IPS-15b (cell line): ENCODE data around the gene N4BP2.
"Not testable (repeated sequence)": the region's sequence is repeated elsewhere in the genome, so short reads cannot be mapped to it uniquely, and the experiment has no call there.

Experiments used
- H3K27me3 ChIP-seq: one replicate; pipeline ENCODE4 v1.6.1; 2013; ENCODE audit warnings: low read length; ENCODE audit not compliant: control insufficient read depth, insufficient read depth
- H3K36me3 ChIP-seq: one replicate; pipeline ENCODE4 v1.6.1; 2013; ENCODE audit warnings: low read length; ENCODE audit not compliant: control insufficient read depth, insufficient read depth
- H3K4me1 ChIP-seq: one replicate; pipeline ENCODE4 v1.6.1; 2013; ENCODE audit warnings: mild to moderate bottlenecking, low read length; ENCODE audit not compliant: control insufficient read depth, insufficient read depth
- H3K4me3 ChIP-seq: one replicate; pipeline ENCODE4 v1.5.1; 2013; ENCODE audit warnings: low read depth, low read length
- H3K9ac ChIP-seq: one replicate; pipeline ENCODE4 v1.6.1; 2013; ENCODE audit warnings: low read depth, mild to moderate bottlenecking, low read length
- H3K9me3 ChIP-seq: one replicate; pipeline ENCODE4 v1.6.1; 2013; ENCODE audit warnings: mild to moderate bottlenecking, low read length; ENCODE audit not compliant: control insufficient read depth, insufficient read depth

N4BP2 gene

DNA sequence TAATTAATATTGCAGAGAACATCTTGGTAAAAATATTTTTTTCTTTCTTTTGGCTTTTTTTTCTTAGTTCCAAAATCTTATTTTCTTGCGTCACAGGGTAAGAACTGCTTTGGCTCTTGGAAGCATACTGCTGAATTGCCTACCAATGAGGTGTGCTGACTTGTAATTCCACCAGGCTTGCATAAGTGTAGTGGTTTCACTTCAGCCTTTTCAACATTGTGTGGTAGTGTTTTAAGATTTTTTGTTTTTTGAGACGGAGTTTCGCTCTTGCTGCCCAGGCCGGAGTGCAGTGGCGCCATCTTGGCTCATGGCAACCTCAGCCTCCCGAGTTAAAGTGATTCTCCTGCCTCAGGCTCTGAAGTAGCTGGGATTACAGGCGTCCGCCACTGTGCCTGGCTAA is 42.4 kb downstream of the N4BP2 start:
- Histone ChIP-seq H3K9ac (no peak overlapping the region), H3K4me1 (no peaks in the 10 kb centered on the region), H3K36me3 (peaks cover 4% of the 10 kb centered on the region), H3K27me3 (no peaks in the 10 kb centered on the region), H3K9me3 (no peaks in the 10 kb centered on the region), H3K4me3 (no peak overlapping the region)

DNA sequence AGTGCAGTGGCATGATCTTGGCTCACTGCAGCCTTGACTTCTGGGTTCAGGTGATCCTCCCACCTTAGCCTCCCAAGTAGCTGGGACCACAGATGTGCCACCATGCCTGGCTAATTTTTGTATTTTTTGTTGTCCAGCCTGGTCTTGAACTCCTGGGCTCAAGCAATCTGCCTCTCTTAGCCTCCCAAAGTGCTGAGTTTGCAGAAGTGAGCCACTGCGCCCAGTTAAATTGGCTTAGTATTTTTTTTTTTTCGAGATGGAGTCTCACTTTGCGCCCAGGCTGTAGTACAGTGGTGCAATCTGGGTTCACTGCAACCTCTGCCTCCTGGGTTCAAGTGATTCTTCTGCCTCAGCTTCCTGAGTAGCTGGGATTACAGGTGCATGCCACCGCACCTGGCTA is 50.5 kb downstream of the N4BP2 start:
- not testable (repeated sequence) for H3K27me3 ChIP-seq, H3K36me3 ChIP-seq, H3K4me3 ChIP-seq, H3K4me1 ChIP-seq, H3K9me3 ChIP-seq, H3K9ac ChIP-seq

DNA sequence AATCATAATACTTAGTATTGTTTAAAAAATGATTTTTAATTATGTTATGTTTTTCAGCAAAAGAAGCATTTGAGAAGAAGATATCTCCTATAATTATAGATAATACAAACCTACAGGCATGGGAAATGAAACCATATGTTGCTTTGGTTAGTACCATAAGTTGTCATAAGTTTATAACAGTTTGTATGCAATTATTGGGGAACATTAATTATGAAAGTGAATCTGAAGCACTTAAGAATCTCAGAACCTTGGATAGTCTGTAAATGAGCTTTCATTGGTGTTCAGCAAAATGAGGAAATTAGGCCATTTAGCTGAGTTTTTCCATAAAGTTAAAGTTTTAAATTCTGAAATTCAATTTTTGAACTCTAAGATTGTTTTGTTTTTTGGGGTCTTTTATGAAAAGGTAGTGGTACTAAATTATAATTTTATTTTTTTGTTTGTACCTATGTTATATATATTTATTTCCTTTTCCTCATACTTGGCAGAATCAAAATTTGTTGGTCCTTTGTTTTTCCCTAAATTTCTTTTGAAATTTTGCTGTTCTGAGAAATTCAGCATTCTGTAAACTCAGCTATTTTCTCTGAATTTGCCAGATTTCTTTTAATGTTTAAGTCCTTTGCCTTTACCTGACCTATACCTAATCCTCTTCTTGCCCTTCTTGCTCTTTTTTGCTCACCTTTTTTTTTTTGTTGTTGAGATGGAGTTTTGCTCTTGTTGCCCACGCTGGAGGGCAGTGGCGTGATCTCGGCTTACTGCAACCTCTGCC is 55.6 kb downstream of the N4BP2 start:
- H3K9ac ChIP-seq, result no peak overlapping the region
- no peaks in the 10 kb centered on the region for H3K36me3 ChIP-seq
- no peaks in the 10 kb centered on the region for H3K9me3 ChIP-seq
- H3K27me3 ChIP-seq, result no peaks in the 10 kb centered on the region
- no peak overlapping the region for H3K4me3 ChIP-seq
- H3K4me1 ChIP-seq, result no peaks in the 10 kb centered on the region

DNA sequence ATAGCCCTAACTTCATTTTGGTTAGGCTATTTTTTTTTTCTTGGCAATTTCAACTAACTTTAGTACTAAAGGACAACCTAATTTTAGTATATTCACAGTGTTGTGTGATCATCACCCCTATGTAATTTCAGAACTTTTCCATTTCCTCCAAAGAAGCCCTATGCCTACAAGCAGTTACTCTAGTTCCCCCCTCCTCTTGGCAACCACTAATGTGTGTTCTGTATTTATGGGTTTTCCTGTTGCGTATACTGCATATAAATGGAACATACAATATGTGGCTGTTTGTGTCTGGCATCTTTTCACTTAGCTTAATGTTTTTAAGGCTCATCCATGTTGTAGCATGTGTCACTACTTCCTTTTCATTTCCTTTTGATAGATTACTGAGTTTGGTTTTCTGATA is 57.6 kb downstream of the N4BP2 start:
- Histone ChIP-seq H3K4me3 (no peak overlapping the region), H3K4me1 (peaks cover 6% of the 10 kb centered on the region), H3K36me3 (no peaks in the 10 kb centered on the region), H3K27me3 (no peaks in the 10 kb centered on the region), H3K9ac (no peak overlapping the region), H3K9me3 (no peaks in the 10 kb centered on the region)

DNA sequence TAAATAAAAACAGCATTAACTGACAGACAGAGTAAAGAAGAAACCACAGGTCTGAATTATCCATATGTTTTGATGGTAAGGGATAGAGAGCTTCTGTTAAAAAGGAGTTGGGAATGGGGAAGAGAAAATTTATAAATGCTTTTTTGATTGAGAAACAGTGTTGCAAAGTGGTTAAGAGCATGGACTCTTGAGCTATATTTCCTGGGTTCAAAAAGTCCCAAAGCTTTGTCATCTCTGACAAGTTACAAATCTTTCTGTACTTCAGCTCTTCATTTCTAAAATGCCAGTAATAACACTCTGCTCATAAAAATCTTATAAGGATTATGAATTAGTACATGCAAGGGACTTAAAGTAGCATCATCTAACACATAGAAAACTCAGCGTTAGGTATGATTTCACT is 62.2 kb downstream of the N4BP2 start:
- no peak overlapping the region for H3K4me3 ChIP-seq
- H3K4me1 ChIP-seq, result peaks cover 16% of the 10 kb centered on the region
- no peaks in the 10 kb centered on the region for H3K36me3 ChIP-seq
- no peaks in the 10 kb centered on the region for H3K9me3 ChIP-seq
- no peaks in the 10 kb centered on the region for H3K27me3 ChIP-seq
- H3K9ac ChIP-seq, result no peak overlapping the region

DNA sequence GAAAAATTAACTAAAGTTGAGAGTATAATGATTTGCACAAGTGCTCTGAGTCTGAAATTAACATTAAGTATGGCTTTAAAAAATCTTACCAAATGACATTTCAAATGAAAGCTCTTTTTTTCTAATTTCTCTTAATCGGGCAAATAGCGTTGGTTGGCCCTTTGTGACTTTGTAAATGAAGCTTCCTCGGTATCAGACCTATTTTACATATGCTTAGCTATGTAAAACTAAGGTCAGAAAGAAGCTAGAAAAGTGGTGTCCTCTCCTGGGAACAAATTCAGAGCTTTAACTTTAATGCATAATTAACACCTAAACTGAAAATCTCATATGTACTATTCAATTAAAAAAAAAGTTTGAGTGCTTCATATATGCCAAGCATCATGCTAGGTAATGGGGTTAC is 62.7 kb downstream of the N4BP2 start:
- Histone ChIP-seq H3K4me3 (no peak overlapping the region), H3K9ac (no peak overlapping the region)

DNA sequence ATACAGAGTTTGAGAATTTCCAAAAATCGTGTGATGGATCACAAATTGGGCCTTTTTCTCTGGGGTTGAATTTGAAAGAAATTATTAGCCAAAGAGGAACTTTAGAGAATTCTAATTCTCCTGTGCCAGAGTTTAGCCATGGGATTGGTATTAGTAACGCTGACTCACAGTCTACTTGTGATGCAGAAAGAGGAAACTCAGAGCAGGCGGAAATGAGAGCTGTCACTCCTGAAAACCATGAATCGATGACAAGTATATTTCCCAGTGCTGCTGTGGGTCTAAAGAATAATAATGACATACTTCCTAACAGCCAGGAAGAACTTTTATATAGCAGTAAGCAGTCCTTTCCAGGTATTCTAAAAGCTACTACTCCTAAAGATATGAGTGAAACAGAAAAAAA is 64.9 kb downstream of the N4BP2 start:
- H3K9ac ChIP-seq, result no peak overlapping the region

More for the DNA sequence above, 62.7 kb downstream of the N4BP2 start:
- Histone ChIP-seq H3K4me1 (peaks cover 16% of the 10 kb centered on the region), H3K9me3 (no peaks in the 10 kb centered on the region), H3K36me3 (peaks cover 4% of the 10 kb centered on the region), H3K27me3 (no peaks in the 10 kb centered on the region)

DNA sequence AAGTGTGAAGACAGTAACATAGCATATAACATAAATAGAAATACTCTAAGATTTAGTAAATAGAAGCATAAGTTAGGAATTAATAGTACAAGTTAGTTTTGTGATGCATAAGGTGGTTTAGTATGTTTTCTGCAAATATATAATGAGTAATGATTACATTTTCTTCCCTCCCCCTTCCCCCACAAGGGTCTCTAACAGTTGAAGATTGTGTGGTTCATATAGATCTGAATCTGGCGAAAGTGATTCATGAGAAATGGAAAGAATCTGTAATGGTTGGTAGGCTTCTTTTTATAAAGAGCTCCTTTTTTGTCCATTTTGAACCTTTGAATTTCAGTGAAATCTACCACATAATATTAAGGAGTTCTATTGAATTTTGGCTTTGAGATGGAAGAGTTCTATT is 66.3 kb downstream of the N4BP2 start:
- Histone ChIP-seq H3K4me3 (no peak overlapping the region), H3K4me1 (peaks cover 16% of the 10 kb centered on the region), H3K9me3 (no peaks in the 10 kb centered on the region), H3K9ac (no peak overlapping the region), H3K27me3 (no peaks in the 10 kb centered on the region), H3K36me3 (peaks cover 11% of the 10 kb centered on the region)

More for the DNA sequence above, 64.9 kb downstream of the N4BP2 start:
- no peaks in the 10 kb centered on the region for H3K9me3 ChIP-seq
- H3K27me3 ChIP-seq, result no peaks in the 10 kb centered on the region
- H3K4me3 ChIP-seq, result no peak overlapping the region
- peaks cover 16% of the 10 kb centered on the region for H3K4me1 ChIP-seq
- peaks cover 11% of the 10 kb centered on the region for H3K36me3 ChIP-seq

DNA sequence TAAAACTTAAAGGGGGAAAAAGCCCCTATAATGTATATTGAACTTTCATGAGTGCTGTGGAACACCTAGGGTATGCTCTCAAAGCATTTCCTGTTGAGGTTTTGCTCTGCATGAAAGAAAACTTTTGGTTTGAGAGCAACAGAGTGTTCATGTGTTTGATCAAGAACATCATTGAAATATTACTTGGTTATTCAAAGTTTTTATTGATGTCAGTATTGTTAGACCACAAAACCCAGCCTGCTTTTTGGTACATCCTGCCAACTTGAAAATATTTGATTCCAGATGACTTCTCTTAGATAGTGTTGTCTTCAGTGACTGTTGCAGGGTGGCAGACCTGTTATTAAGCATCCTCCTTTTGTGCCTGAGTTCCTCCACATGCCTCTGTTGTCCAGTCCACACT is 68.0 kb downstream of the N4BP2 start:
- Histone ChIP-seq H3K36me3 (peaks cover 11% of the 10 kb centered on the region), H3K9ac (no peak overlapping the region), H3K4me1 (peaks cover 7% of the 10 kb centered on the region), H3K27me3 (no peaks in the 10 kb centered on the region), H3K4me3 (no peak overlapping the region), H3K9me3 (no peaks in the 10 kb centered on the region)

DNA sequence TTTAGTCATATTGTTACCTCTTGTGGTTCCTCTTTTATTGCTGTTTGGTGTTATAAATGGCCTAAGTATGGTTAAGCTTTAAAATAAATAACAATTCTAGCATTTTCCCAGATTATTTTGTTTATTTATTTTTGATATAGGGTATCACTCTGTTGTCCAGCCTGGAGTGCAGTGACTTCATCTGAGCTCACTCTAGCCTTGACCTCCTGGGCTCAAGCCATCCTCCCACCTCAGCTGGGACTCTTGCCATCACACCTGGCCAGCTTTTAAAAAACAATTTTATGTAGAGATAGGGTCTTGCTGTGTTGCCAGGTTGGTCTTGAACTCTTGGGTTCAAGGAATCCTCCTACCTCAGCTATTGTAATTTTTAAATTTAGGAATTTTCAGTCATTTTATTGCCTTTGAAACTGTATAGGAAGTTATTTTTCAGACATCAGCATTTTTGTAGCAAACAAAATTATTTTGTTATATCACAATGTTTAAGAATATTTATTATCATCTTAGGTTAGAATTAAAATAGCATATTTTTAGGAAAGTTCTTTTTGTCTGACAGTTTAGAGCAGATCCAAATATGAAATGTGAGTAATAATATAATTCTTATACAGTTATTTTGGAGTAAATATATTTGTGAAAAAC is 73.9 kb downstream of the N4BP2 start:
- H3K9me3 ChIP-seq, result no peaks in the 10 kb centered on the region
- H3K9ac ChIP-seq, result no peak overlapping the region
- H3K36me3 ChIP-seq, result no peaks in the 10 kb centered on the region
- no peaks in the 10 kb centered on the region for H3K27me3 ChIP-seq
- no peak overlapping the region for H3K4me3 ChIP-seq
- no peaks in the 10 kb centered on the region for H3K4me1 ChIP-seq

DNA sequence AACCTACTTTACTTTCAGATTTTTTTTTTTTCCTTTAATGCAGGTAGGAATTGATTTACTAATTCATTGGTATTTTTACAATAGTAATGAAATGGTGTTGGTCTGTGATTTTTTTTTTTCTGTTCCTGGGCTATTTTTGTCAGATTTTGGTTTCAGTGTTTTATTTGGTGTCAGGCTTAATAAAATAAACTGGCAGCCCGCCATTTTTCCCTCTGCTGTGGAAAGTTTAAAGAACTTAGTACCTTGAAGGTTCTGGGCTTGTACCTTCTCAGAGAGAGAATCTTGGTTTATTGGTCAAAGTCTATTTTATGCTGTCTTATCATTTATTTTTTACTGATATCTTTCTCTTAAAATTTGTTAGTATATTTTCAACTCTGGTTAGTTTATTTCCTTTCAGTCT is 76.2 kb downstream of the N4BP2 start:
- Histone ChIP-seq H3K27me3 (no peaks in the 10 kb centered on the region), H3K4me1 (no peaks in the 10 kb centered on the region), H3K4me3 (no peak overlapping the region), H3K9me3 (no peaks in the 10 kb centered on the region), H3K9ac (no peak overlapping the region), H3K36me3 (peaks cover 3% of the 10 kb centered on the region)

DNA sequence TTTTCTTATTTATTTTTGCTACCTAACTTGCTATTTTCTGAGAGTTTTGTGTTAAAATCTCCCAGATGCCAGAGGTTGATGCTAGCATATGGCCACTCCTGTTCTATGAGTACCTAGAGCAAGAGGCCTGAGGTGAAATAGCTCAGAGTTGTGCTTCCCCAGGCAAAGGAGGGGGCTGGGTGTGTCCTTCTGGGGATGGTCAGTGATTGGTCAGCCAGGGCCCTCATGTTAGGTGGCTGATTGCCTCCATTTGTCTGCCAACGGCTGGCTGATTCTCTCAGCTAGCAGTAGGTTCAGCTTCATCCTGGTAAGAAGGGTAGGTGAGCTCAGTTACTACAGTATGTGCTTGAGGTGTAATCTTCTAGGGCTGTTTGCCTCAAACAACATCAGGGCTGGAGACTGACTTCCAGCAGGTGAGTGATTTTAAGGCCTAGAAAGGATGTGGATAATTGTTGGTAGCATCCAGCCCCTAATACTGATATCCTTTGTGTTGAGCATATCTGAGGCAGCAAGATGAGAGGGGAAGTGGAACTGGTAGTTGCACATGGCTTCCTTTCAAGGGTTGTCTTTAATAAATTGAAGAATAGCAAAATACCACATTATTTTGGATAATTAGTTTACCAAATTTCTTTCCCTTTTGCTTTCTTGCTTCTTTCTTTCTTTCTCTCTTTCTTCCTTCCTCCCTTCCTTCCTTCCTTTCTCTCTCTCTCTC is 77.7 kb downstream of the N4BP2 start:
- H3K9ac ChIP-seq, result no peak overlapping the region
- H3K36me3 ChIP-seq, result peaks cover 3% of the 10 kb centered on the region
- H3K9me3 ChIP-seq, result no peaks in the 10 kb centered on the region
- no peak overlapping the region for H3K4me3 ChIP-seq
- no peaks in the 10 kb centered on the region for H3K27me3 ChIP-seq
- no peaks in the 10 kb centered on the region for H3K4me1 ChIP-seq
